HL-60/S4 treated with phorbol 12-myristate 13-acetate at 8.2 ng/mL for 4 days and 3 days (cell line): ENCODE data around the gene TMBIM4.

ENCODE experiments used
- in situ Hi-C: fragments of 300-500 bp; cut with MboI; formaldehyde crosslinking; loops from 2 replicates; pipeline ENCODE4 v1.15.0; 2022; ENCODE audit warnings: low sequenced_read_pairs

TMBIM4 gene

GRCh38 chr12:66107451-66107915 lies 62.3 kb downstream of the TMBIM4 start:
- in situ Hi-C loops, result no loop called here

GRCh38 chr12:66103016-66103913 lies 66.5 kb downstream of the TMBIM4 start:
- in situ Hi-C loops, result no loop called here

- in situ Hi-C loops, result no loop called here
Measured at GRCh38 chr12:66092559-66093269, 77.1 kb downstream of the TMBIM4 start.

GRCh38 chr12:66090157-66090556 lies 79.6 kb downstream of the TMBIM4 start:
- in situ Hi-C loops, result no loop called here

- in situ Hi-C loops, result no loop called here
Measured at GRCh38 chr12:66087365-66087943, 82.3 kb downstream of the TMBIM4 start.

- in situ Hi-C loops, result no loop called here
Measured at GRCh38 chr12:66085998-66086397, 83.8 kb downstream of the TMBIM4 start.
